ENCODE data around the gene RHOV.

GRCh38 chr15:40889112-40889511 lies 15.1 kb upstream of the RHOV start:
- TF ChIP-seq POLR2A (IDR thresholded peaks at IDR 0.05) (no peak), CTCF (IDR thresholded peaks at IDR 0.05) (no peak)
